WTC11 (cell line): ENCODE data around the gene TTLL3. TPM values are rescaled to one million over a fixed set of nuclear protein-coding genes. Genes with fewer than 3 reads are reported as not detected.

Source experiments
- ATAC-seq: fragments of 200-7000 bp; cut with Tn5 transposase; 2 replicates; pipeline ENCODE4 v1.10.0; 2021; ENCODE audit warnings: mild to moderate bottlenecking, moderate library complexity
- CTCF ChIA-PET: fragments of 300-600 bp; sonication (Branson Sonifier 250); formaldehyde crosslinking; loops from one replicate; lab custom pipeline; 2021; ENCODE audit warnings: antibody characterized with exemption; lab: Charles Lee
- POLR2A ChIA-PET: fragments of 350-600 bp; sonication (Branson Sonifier 250); formaldehyde crosslinking; loops from one replicate; lab custom pipeline; 2021; ENCODE audit warnings: antibody characterized with exemption; lab: Charles Lee
- DNase-seq: peaks from one replicate; pipeline ENCODE4 v3.0.0; 2021; ENCODE audit warnings: low spot score
- H3K27ac Mint-ChIP-seq: 2 replicates; pipeline ENCODE4 v1.8.0; 2021; ENCODE audit warnings: mixed read lengths
- H3K27me3 Mint-ChIP-seq: 2 replicates; pipeline ENCODE4 v1.8.0; 2021; ENCODE audit warnings: low read depth, mild to moderate bottlenecking, moderate library complexity, mixed read lengths
- H3K36me3 Mint-ChIP-seq: 2 replicates; pipeline ENCODE4 v1.8.0; 2021; ENCODE audit warnings: mixed read lengths
- H3K4me1 Mint-ChIP-seq: 2 replicates; pipeline ENCODE4 v1.8.0; 2022; ENCODE audit warnings: mixed read lengths
- H3K4me3 Mint-ChIP-seq: 2 replicates; pipeline ENCODE4 v1.8.0; 2021; ENCODE audit warnings: mild to moderate bottlenecking, moderate library complexity, mixed read lengths
- H3K9me3 Mint-ChIP-seq: 2 replicates; pipeline ENCODE4 v1.8.0; 2021; ENCODE audit warnings: mixed read lengths
- CREM ChIP-seq: sonication (generic); formaldehyde crosslinking; IDR thresholded peaks from 2 replicates; pipeline ENCODE4 v1.8.1; 2022; ENCODE audit warnings: mild to moderate bottlenecking, missing genetic modification reagents, moderate library complexity
- FOXK1 ChIP-seq: sonication (generic); formaldehyde crosslinking; IDR thresholded peaks from 2 replicates; pipeline ENCODE4 v1.8.0; 2022; ENCODE audit warnings: mild to moderate bottlenecking, moderate library complexity, missing genetic modification reagents
- GABPB1 ChIP-seq: sonication (generic); formaldehyde crosslinking; IDR thresholded peaks from 2 replicates; pipeline ENCODE4 v1.8.1; 2023; ENCODE audit warnings: mild to moderate bottlenecking, missing genetic modification reagents
- JAZF1 ChIP-seq: fragments of 250-450 bp; sonication (Bioruptor Pico); IDR thresholded peaks from 2 replicates; pipeline ENCODE4 v1.9.0; 2021; ENCODE audit warnings: moderate library complexity, mild to moderate bottlenecking, inconsistent platforms
- KAT7 ChIP-seq: sonication (generic); formaldehyde crosslinking; IDR thresholded peaks from 2 replicates; pipeline ENCODE4 v1.8.1; 2023; ENCODE audit warnings: missing genetic modification reagents, mild to moderate bottlenecking, borderline replicate concordance
- MLX ChIP-seq: sonication (generic); formaldehyde crosslinking; IDR thresholded peaks from 2 replicates; pipeline ENCODE4 v1.8.1; 2023; ENCODE audit warnings: mild to moderate bottlenecking, missing genetic modification reagents, moderate library complexity
- MYBL2 ChIP-seq: sonication (generic); formaldehyde crosslinking; IDR thresholded peaks from 2 replicates; pipeline ENCODE4 v1.8.1; 2023; ENCODE audit warnings: mild to moderate bottlenecking, moderate library complexity, missing genetic modification reagents
- NFE2L1 ChIP-seq: sonication (generic); formaldehyde crosslinking; IDR thresholded peaks from 2 replicates; pipeline ENCODE4 v1.8.1; 2023; ENCODE audit warnings: missing genetic modification reagents
- NFYB ChIP-seq: sonication (generic); formaldehyde crosslinking; conservative IDR thresholded peaks from 2 replicates; pipeline ENCODE4 v1.8.0; 2022; ENCODE audit warnings: low read depth, missing genetic modification reagents
- NR2C2 ChIP-seq: sonication (generic); formaldehyde crosslinking; IDR thresholded peaks from 2 replicates; pipeline ENCODE4 v1.8.0; 2022; ENCODE audit warnings: mild to moderate bottlenecking, missing genetic modification reagents
- SP1 ChIP-seq: sonication (generic); formaldehyde crosslinking; conservative IDR thresholded peaks from 2 replicates; pipeline ENCODE4 v1.8.1; 2022; ENCODE audit warnings: missing genetic modification reagents
- TEAD1 ChIP-seq: sonication (generic); formaldehyde crosslinking; IDR thresholded peaks from 2 replicates; pipeline ENCODE4 v1.8.0; 2022; ENCODE audit warnings: mild to moderate bottlenecking, missing genetic modification reagents
- USF1 ChIP-seq: sonication (generic); formaldehyde crosslinking; IDR thresholded peaks from 2 replicates; pipeline ENCODE4 v1.8.0; 2022; ENCODE audit warnings: mild to moderate bottlenecking, missing genetic modification reagents
- ZNF281 ChIP-seq: sonication (generic); formaldehyde crosslinking; IDR thresholded peaks from 2 replicates; pipeline ENCODE4 v1.8.0; 2023; ENCODE audit warnings: mild to moderate bottlenecking, missing genetic modification reagents
- ZNF423 ChIP-seq: fragments of 250-450 bp; sonication (Bioruptor Pico); IDR thresholded peaks from 2 replicates; pipeline ENCODE4 v2.1.2; 2022; ENCODE audit warnings: mild to moderate bottlenecking, moderate library complexity
- total RNA-seq: library from RNA; stranded (reverse); gene quantifications from 3 replicates; pipeline ENCODE4 v1.2.3, GENCODE V29; 2021
- TF ChIP-seq, protein P1 (sequence below): sonication (generic); formaldehyde crosslinking; IDR thresholded peaks from 2 replicates; pipeline ENCODE4 v1.8.1; 2023; ENCODE audit warnings: mild to moderate bottlenecking, missing genetic modification reagents
- TF ChIP-seq, protein P2 (sequence below): sonication (generic); formaldehyde crosslinking; IDR thresholded peaks from 2 replicates; pipeline ENCODE4 v1.8.1; 2023; ENCODE audit warnings: mild to moderate bottlenecking, moderate library complexity, missing genetic modification reagents
- TF ChIP-seq, protein P3 (sequence below): sonication (generic); formaldehyde crosslinking; IDR thresholded peaks from 2 replicates; pipeline ENCODE4 v1.8.1; 2023; ENCODE audit warnings: mild to moderate bottlenecking, missing genetic modification reagents, moderate library complexity
- TF ChIP-seq, protein P4 (sequence below): sonication (generic); formaldehyde crosslinking; IDR thresholded peaks from 2 replicates; pipeline ENCODE4 v1.8.0; 2023; ENCODE audit warnings: missing genetic modification reagents, mild to moderate bottlenecking, borderline replicate concordance

Gene TTLL3
- total RNA-seq, 1 experiment from 2014 or later = 14.7 TPM

- ChIA-PET POLR2A (no interaction called here), CTCF (interaction anchor here (0.6 to 1.5 kb wide), 2 partner anchors 49 to 91 kb away, joined by 3 to 4 read pairs; no protein-coding TSS in a partner anchor)
- Mint-ChIP-seq H3K36me3 (peaks cover 24% of the 10 kb centered on the region), H3K4me1 (peaks cover 6% of the 10 kb centered on the region), H3K9me3 (no peaks in the 10 kb centered on the region), H3K27ac (no peak overlapping the region), H3K4me3 (no peak overlapping the region), H3K27me3 (no peaks in the 10 kb centered on the region)
- no peak for TF ChIP-seq ZNF423 (CRISPR knock-in tag)
- no peak for TF ChIP-seq NR2C2 (CRISPR knock-in tag)
- no peak for TF ChIP-seq JAZF1
- TF ChIP-seq, protein P1, sequence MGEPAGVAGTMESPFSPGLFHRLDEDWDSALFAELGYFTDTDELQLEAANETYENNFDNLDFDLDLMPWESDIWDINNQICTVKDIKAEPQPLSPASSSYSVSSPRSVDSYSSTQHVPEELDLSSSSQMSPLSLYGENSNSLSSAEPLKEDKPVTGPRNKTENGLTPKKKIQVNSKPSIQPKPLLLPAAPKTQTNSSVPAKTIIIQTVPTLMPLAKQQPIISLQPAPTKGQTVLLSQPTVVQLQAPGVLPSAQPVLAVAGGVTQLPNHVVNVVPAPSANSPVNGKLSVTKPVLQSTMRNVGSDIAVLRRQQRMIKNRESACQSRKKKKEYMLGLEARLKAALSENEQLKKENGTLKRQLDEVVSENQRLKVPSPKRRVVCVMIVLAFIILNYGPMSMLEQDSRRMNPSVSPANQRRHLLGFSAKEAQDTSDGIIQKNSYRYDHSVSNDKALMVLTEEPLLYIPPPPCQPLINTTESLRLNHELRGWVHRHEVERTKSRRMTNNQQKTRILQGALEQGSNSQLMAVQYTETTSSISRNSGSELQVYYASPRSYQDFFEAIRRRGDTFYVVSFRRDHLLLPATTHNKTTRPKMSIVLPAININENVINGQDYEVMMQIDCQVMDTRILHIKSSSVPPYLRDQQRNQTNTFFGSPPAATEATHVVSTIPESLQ (CRISPR knock-in tag) = no peak
- DNase-seq (no peak), ATAC-seq (no peak)
Measured at GRCh38 chr3:9841015-9841414, 31.0 kb downstream of the TTLL3 start.

DNA sequence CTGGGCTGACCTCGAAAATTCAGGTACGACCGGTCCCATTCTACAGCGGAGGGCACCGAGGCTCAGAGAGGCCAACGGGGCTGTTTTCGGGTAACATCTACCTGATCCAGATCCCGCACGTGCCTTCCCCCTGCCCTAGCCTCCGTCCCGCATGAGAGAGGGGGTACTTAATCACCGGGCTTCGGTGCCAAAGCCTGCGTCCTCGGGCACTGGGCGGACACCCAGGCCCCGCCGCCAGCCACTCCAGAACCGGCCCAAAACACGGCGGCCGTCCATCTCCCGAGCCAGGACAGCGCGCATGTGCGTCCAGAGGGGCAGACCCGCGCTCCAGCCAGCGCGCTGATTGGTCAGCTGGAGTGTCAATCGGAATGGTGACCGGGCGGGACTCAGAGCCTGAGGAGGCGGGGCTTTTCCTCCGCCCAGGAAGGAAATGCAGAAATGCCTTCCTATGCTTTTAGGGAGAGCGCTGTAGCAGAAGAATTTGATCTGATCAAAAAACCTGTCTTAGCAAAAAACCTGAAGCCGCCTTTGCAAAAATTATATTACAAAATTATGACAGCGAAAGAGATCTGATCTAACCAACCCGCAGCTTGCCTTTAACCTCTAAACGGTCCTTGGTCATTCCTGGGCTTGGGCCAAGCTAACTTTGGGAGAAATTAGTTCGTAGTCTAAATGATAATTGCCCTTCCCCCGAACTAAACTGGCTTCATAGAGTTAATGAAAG lies 33.8 kb downstream of the TTLL3 start, which contains the start of gene RPUSD3:
TSS of gene RPUSD3 (minus strand) at position 294 of the 724 bp plus-strand sequence. CDS start at position 276, 18 bp downstream.
- Mint-ChIP-seq H3K36me3 (peaks cover 22% of the 10 kb centered on the region), H3K27ac (peak within 1 kb of the TSS; percentile 91), H3K4me1 (peaks cover 9% of the 10 kb centered on the region), H3K9me3 (no peaks in the 10 kb centered on the region), H3K27me3 (no peaks in the 10 kb centered on the region), H3K4me3 (peak within 1 kb of the TSS; percentile 98)
- DNase-seq (peak; percentile 99), ATAC-seq (peak; percentile 97)
- POLR2A ChIA-PET = interaction anchor here (0.6 to 1.0 kb wide), 3 partner anchors 10 to 51 kb away, joined by 3 to 4 read pairs (median 4); partner anchors contain the start of gene ARPC4
- CTCF ChIA-PET = interaction anchor here (0.9 to 2.6 kb wide), 5 partner anchors 17 to 117 kb away, joined by 3 to 26 read pairs (median 4); partner anchors contain the start of gene IL17RC
- TF ChIP-seq CREM (CRISPR knock-in tag) = peak; percentile 72; the same call in 1 of the 2 replicates
- TF ChIP-seq ZNF281 (CRISPR knock-in tag) = 0 out of 2 replicates have a peak, but pooled peaks have one; percentile 40
- TF ChIP-seq GABPB1 (CRISPR knock-in tag) = 0 out of 2 replicates have a peak, but pooled peaks have one; percentile 16
- no peak for TF ChIP-seq NR2C2 (CRISPR knock-in tag)
- peak; percentile 42; the same call in 1 of the 2 replicates for TF ChIP-seq KAT7
- peak; percentile 87 for TF ChIP-seq SP1 (CRISPR knock-in tag)
- no peak for TF ChIP-seq JAZF1
- TF ChIP-seq NFYB = peak; percentile 93
- TF ChIP-seq, protein P2, sequence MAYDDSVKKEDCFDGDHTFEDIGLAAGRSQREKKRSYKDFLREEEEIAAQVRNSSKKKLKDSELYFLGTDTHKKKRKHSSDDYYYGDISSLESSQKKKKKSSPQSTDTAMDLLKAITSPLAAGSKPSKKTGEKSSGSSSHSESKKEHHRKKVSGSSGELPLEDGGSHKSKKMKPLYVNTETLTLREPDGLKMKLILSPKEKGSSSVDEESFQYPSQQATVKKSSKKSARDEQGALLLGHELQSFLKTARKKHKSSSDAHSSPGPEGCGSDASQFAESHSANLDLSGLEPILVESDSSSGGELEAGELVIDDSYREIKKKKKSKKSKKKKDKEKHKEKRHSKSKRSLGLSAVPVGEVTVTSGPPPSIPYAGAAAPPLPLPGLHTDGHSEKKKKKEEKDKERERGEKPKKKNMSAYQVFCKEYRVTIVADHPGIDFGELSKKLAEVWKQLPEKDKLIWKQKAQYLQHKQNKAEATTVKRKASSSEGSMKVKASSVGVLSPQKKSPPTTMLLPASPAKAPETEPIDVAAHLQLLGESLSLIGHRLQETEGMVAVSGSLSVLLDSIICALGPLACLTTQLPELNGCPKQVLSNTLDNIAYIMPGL (CRISPR knock-in tag) = peak; percentile 69; the same call in 1 of the 2 replicates
- peak; percentile 51; the same call in 1 of the 2 replicates for TF ChIP-seq USF1 (CRISPR knock-in tag)
- TF ChIP-seq MYBL2 (CRISPR knock-in tag) = 0 out of 2 replicates have a peak, but pooled peaks have one; percentile 75
- 0 out of 2 replicates have a peak, but pooled peaks have one; percentile 62 for TF ChIP-seq MLX (CRISPR knock-in tag)
- TF ChIP-seq FOXK1 (CRISPR knock-in tag) = peak; percentile 85
- peak; percentile 83 for TF ChIP-seq TEAD1 (CRISPR knock-in tag)
- TF ChIP-seq, protein P3, sequence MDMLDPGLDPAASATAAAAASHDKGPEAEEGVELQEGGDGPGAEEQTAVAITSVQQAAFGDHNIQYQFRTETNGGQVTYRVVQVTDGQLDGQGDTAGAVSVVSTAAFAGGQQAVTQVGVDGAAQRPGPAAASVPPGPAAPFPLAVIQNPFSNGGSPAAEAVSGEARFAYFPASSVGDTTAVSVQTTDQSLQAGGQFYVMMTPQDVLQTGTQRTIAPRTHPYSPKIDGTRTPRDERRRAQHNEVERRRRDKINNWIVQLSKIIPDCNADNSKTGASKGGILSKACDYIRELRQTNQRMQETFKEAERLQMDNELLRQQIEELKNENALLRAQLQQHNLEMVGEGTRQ = 0 out of 2 replicates have a peak, but pooled peaks have one; percentile 17
- TF ChIP-seq, protein P4, sequence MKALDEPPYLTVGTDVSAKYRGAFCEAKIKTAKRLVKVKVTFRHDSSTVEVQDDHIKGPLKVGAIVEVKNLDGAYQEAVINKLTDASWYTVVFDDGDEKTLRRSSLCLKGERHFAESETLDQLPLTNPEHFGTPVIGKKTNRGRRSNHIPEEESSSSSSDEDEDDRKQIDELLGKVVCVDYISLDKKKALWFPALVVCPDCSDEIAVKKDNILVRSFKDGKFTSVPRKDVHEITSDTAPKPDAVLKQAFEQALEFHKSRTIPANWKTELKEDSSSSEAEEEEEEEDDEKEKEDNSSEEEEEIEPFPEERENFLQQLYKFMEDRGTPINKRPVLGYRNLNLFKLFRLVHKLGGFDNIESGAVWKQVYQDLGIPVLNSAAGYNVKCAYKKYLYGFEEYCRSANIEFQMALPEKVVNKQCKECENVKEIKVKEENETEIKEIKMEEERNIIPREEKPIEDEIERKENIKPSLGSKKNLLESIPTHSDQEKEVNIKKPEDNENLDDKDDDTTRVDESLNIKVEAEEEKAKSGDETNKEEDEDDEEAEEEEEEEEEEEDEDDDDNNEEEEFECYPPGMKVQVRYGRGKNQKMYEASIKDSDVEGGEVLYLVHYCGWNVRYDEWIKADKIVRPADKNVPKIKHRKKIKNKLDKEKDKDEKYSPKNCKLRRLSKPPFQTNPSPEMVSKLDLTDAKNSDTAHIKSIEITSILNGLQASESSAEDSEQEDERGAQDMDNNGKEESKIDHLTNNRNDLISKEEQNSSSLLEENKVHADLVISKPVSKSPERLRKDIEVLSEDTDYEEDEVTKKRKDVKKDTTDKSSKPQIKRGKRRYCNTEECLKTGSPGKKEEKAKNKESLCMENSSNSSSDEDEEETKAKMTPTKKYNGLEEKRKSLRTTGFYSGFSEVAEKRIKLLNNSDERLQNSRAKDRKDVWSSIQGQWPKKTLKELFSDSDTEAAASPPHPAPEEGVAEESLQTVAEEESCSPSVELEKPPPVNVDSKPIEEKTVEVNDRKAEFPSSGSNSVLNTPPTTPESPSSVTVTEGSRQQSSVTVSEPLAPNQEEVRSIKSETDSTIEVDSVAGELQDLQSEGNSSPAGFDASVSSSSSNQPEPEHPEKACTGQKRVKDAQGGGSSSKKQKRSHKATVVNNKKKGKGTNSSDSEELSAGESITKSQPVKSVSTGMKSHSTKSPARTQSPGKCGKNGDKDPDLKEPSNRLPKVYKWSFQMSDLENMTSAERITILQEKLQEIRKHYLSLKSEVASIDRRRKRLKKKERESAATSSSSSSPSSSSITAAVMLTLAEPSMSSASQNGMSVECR (CRISPR knock-in tag) = no peak
- peak; percentile 74; the same call in 1 of the 2 replicates for TF ChIP-seq NFE2L1 (CRISPR knock-in tag)
